Activated T-cell treated with anti-CD3 and anti-CD28 coated beads, Interleukin-2, amount 50 U/mL, for 24 hours (primary cell): ENCODE data around the gene KMT2A.
"Not testable (repeated sequence)": the region's sequence is repeated elsewhere in the genome, so short reads cannot be mapped to it uniquely, and the experiment has no call there.

Experiments used
- DNase-seq: peaks from one replicate; pipeline ENCODE4 v3.0.0-alpha.2; 2020
- H3K27ac Mint-ChIP-seq: 2 replicates; pipeline ENCODE4 v1.8.0; 2020; ENCODE audit warnings: mild to moderate bottlenecking, mixed read lengths
- H3K27me3 Mint-ChIP-seq: 2 replicates; pipeline ENCODE4 v1.8.0; 2020; ENCODE audit warnings: mixed read lengths
- H3K36me3 Mint-ChIP-seq: 2 replicates; pipeline ENCODE4 v1.8.0; 2020; ENCODE audit warnings: low read depth, mixed read lengths
- H3K4me1 Mint-ChIP-seq: 2 replicates; pipeline ENCODE4 v1.8.0; 2020; ENCODE audit warnings: low read depth, mixed read lengths
- H3K4me3 Mint-ChIP-seq: 2 replicates; pipeline ENCODE4 v1.8.0; 2020; ENCODE audit warnings: mild to moderate bottlenecking, moderate library complexity, mixed read lengths
- H3K9me3 Mint-ChIP-seq: 2 replicates; pipeline ENCODE4 v1.8.0; 2020; ENCODE audit warnings: mixed read lengths

The KMT2A gene

DNA sequence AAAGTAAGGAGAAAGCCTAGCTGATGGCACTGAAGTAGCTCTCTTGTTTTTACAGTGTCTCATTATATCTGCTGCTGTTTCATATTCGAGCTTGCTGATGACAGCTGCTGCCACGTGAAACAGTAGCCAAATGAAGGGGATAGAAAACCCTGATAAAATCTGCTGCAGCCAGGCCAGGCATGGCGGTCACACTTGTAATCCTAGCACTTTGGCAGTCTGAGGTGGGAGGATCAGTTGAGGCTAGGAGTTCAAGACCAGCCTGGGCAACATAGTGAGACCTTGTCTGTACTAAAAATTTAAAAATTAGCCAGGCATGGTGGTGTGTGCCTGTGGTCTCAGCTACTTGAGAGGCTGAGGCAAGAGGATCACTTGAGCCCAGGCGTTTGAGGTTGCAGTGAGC is 116.0 kb downstream of the KMT2A start:
- Mint-ChIP-seq H3K36me3 (peaks cover 51% of the 10 kb centered on the region), H3K4me3 (no peak overlapping the region), H3K9me3 (no peaks in the 10 kb centered on the region), H3K27me3 (no peaks in the 10 kb centered on the region), H3K27ac (no peak overlapping the region), H3K4me1 (peaks cover 3% of the 10 kb centered on the region)
- no peak for DNase-seq

DNA sequence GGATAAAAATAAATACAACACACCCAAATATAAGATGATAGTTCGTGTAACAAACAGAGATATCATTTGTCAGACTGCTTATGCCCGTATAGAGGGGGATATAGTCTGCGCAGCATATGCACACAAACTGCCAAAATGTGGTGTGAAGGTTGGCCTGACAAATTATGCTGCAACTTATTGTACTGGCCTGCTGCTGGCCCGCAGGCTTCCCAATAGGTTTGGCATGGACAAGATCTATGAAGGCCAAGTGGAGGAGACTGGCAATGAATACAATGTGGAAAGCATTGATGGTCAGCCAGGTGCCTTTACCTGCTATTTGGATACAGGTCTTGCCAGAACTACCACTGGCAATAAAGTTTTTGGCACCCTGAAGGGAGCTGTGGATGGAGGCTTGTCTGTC is 124.5 kb downstream of the KMT2A start:
- H3K4me3 Mint-ChIP-seq, result no peak overlapping the region
- no peaks in the 10 kb centered on the region for H3K9me3 Mint-ChIP-seq
- peaks cover 17% of the 10 kb centered on the region for H3K4me1 Mint-ChIP-seq
- H3K36me3 Mint-ChIP-seq, result peaks cover 35% of the 10 kb centered on the region
- no peak overlapping the region for H3K27ac Mint-ChIP-seq
- no peaks in the 10 kb centered on the region for H3K27me3 Mint-ChIP-seq
- no peak for DNase-seq

DNA sequence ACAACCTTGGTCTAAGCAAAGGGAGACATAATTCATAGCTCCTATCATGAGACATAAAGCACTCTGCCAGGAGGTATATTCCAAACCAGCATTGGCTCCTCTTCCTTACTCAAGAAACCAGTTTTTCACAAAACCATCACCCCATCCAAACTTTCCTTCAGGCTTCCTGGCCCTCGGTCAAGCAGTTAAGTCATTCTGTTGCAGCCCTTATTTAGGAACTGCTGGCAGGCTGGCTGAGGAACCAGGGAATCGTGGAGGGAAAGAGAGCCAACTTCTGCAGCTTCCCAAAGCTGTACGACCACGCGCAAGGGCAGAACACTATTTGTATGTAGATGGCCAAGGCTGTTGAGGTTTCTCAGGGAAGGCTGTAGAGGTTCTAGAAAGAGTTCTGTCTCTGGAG is 128.8 kb downstream of the KMT2A start:
- peaks cover 21% of the 10 kb centered on the region for H3K4me1 Mint-ChIP-seq
- no peak for DNase-seq
- peak overlapping the region; percentile 93 for H3K4me3 Mint-ChIP-seq
- H3K27me3 Mint-ChIP-seq, result no peaks in the 10 kb centered on the region
- H3K27ac Mint-ChIP-seq, result peak overlapping the region; percentile 80
- peaks cover 8% of the 10 kb centered on the region for H3K36me3 Mint-ChIP-seq
- no peaks in the 10 kb centered on the region for H3K9me3 Mint-ChIP-seq

DNA sequence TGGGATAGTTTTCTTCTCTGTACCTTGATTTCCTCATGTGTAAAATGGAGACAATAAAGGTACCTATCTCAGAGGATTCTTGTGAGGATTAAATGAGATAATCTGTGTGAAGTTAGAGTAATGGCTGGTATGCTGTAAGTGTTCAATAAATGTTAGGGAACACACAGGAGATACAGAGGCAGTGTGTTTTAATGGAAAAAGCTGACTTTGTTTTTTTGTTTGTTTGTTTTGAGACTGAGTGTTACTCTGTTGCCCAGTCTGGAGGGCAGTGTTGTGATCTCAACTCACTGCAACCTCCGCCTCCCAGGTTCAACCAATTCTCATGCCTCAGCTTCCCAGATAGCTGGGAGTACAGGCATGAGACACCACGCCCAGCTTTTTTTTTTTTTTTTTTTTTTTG is 133.4 kb downstream of the KMT2A start:
- Mint-ChIP-seq H3K4me3 (no peak overlapping the region), H3K9me3 (no peaks in the 10 kb centered on the region), H3K27ac (no peak overlapping the region), H3K27me3 (no peaks in the 10 kb centered on the region), H3K4me1 (peaks cover 44% of the 10 kb centered on the region), H3K36me3 (peaks cover 25% of the 10 kb centered on the region)
- no peak for DNase-seq

DNA sequence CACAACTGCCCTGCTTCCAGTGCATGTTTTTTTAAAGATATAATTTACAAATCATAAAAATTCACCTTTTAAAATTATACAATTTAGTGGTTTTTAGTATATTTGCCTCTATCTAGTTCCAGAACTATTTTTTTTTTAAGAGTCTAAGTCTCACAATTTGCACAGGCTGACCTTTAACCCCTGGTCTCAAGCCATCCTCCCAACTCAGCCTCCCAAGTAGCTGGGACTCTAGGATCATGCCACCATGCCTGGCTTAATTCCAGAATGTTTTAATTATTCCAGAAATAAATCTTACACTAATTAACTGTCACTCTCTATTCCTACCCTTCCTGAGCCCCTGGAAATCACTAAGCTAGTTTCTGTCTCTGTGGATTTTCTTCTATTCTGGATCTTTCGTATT is 134.5 kb downstream of the KMT2A start:
- peak overlapping the region; percentile 96 for H3K27ac Mint-ChIP-seq

DNA sequence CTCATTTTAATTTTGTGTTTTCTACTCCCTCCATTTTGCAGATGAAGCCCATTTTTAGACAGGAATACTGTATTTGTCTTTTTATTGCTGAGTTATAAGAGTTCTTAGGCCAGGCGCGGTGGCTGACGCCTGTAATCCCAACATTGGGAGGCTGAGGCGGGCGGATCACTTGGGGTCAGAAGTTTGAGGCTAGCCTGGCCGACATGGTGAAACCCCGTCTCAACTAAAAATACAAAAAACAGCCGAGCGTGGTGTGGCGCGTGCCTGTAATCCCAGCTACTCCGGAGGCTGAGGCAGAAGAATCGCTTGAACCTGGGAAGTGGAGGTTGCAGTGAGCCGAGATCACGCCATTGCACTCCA is 135.4 kb downstream of the KMT2A start:
- peaks cover 51% of the 10 kb centered on the region for H3K4me1 Mint-ChIP-seq
- H3K36me3 Mint-ChIP-seq, result peaks cover 39% of the 10 kb centered on the region
- not testable (repeated sequence) for H3K9me3 Mint-ChIP-seq, H3K27me3 Mint-ChIP-seq
- H3K27ac Mint-ChIP-seq, result peak overlapping the region; percentile 96
- peak; percentile 56 for DNase-seq
- peak overlapping the region; percentile 93 for H3K4me3 Mint-ChIP-seq

More for the DNA sequence above, 134.5 kb downstream of the KMT2A start:
- H3K4me3 Mint-ChIP-seq, result no peak overlapping the region
- DNase-seq, result no peak
- H3K9me3 Mint-ChIP-seq, result no peaks in the 10 kb centered on the region
- H3K27me3 Mint-ChIP-seq, result no peaks in the 10 kb centered on the region
- H3K4me1 Mint-ChIP-seq, result peaks cover 48% of the 10 kb centered on the region
- H3K36me3 Mint-ChIP-seq, result peaks cover 33% of the 10 kb centered on the region

DNA sequence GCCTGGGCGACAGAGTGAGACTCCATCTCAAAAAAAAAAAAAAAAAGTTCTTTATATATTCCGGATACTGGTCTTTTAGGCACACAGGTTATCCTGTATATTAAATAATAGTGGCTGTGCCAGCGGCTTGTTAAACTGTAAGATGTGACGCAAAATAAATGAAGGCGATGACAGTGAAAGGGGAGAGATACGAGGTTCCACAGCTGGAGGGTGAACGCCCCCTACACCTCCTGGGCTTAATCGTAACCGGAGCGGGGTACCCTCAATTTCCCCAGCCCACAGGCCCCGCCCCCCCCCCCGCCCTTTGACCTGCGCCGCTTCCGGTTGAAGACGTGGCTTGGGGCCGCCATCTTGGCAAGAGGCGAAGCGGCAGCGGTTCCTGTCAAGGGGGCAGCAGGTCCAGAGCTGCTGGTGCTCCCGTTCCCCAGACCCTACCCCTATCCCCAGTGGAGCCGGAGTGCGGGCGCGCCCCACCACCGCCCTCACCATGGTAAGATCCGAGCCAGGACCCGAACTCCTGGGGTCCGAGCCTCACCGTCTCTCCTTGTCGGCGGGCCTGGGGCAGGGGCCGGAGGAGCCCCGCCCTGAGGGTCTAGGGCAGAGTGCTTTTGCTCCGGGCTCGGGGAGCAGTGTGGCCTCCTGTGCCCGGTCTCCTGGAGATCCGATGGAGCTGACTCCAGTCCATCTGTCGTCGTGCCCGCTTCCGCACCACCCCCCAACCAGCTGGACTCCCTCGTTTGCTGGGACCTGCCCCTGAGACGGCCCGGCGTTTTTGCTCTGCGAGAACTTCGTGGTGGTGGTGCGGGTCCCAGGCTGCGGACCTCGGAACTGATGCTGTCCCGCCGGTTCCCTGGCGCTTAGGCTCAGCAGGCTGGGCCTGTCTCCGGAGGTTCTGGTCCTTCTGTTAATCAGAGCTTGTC is 136.0 kb downstream of the KMT2A start, which contains the start of gene ARCN1:
TSS of gene ARCN1 (plus strand) at position 349 of the 920 bp plus-strand sequence. CDS start at position 488, 139 bp downstream.
- DNase-seq, result peak; percentile 86
- peak within 1 kb of the TSS; percentile 96 for H3K27ac Mint-ChIP-seq
- no peaks in the 10 kb centered on the region for H3K27me3 Mint-ChIP-seq
- H3K4me1 Mint-ChIP-seq, result peaks cover 57% of the 10 kb centered on the region
- H3K4me3 Mint-ChIP-seq, result peak within 1 kb of the TSS; percentile 93
- H3K9me3 Mint-ChIP-seq, result no peaks in the 10 kb centered on the region
- H3K36me3 Mint-ChIP-seq, result peaks cover 43% of the 10 kb centered on the region

DNA sequence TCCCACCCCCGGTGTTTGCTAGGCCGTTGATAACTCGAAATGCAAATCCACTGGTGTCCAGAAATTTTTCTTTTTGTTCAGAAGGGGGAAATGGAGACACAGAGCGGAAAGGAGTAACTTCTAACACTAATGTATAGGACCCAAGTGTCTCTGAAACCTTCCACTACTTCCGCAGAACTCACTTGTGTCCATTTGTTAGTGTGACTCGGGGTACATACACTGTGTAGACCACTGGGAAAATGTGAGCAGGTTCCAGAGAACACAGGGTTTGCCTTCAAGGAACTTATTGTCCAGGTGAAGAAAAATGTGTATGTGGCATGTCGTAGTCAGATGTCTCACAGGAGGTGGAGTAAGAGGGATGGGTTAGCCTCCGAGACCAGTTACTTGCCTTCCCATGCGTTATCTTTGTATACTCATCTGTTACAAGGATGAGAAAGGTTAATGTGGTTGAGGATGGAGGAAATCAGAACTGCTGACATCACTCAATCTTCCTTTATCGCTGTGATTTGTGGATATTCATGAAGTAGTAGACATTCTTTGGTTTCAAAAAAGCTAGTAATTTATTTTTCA is 136.8 kb downstream of the KMT2A start:
- Mint-ChIP-seq H3K4me1 (peaks cover 61% of the 10 kb centered on the region), H3K36me3 (peaks cover 48% of the 10 kb centered on the region)
- DNase-seq, result peak; percentile 33

DNA sequence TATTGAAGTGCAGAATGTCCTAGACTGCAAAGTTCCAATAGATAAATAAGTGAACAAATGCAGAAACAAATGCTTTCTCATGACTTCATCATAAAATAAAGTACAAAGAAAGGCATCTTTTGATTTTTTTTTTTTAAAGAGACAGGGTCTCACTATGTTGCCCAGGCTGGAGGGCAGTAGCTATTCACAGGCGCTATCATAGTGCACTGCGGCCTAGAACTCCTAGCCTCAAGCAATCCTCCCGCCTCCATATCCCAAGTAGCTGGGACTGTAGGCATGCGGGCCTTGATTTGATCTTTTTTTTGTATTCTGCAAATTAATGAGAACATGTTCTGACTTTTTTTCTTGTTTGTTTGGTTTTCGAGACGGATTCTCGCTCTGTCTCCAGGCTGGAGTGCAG is 138.3 kb downstream of the KMT2A start:
- peaks cover 69% of the 10 kb centered on the region for H3K4me1 Mint-ChIP-seq
- peaks cover 56% of the 10 kb centered on the region for H3K36me3 Mint-ChIP-seq
- H3K4me3 Mint-ChIP-seq, result peak overlapping the region; percentile 60
- no peak overlapping the region for H3K27ac Mint-ChIP-seq
- H3K9me3 Mint-ChIP-seq, result no peaks in the 10 kb centered on the region
- no peaks in the 10 kb centered on the region for H3K27me3 Mint-ChIP-seq
- no peak for DNase-seq

More for the DNA sequence above, 136.8 kb downstream of the KMT2A start:
- Mint-ChIP-seq H3K27me3 (no peaks in the 10 kb centered on the region), H3K4me3 (peak overlapping the region; percentile 93), H3K9me3 (no peaks in the 10 kb centered on the region), H3K27ac (peak overlapping the region; percentile 96)
